ENCODE results near the gene APLF. TPM values are rescaled to one million over a fixed set of nuclear protein-coding genes. Genes with fewer than 3 reads are reported as not detected.
"Not testable (repeated sequence)": the region's sequence is repeated elsewhere in the genome, so short reads cannot be mapped to it uniquely, and the experiment has no call there.

Gene APLF
- total and polyA plus RNA-seq, 9 donors: 1.1 to 5.5 (median 1.4) TPM

- WGBS (ENCODE audit: insufficient coverage): 100% methylated on average over 3 of the region's 5 CpGs
Observed at GRCh38 chr2:68555425-68556206, 88.2 kb downstream of the APLF start.

GRCh38 chr2:68556381-68556780 is 89.0 kb downstream of the APLF start:
- Histone ChIP-seq H3K4me3 (ENCODE audit: low read length) (no peak overlapping the region), H3K4me1 (ENCODE audit: control insufficient read depth, insufficient read depth, low read length) (no peaks in the 10 kb centered on the region), H3K27ac (ENCODE audit: low read length) (no peak overlapping the region), H3K27me3 (ENCODE audit: control insufficient read depth, insufficient read depth, low read length) (no peaks in the 10 kb centered on the region), H3K36me3 (ENCODE audit: control insufficient read depth, insufficient read depth, low read length) (no peaks in the 10 kb centered on the region), H3K9me3 (replicated peaks; ENCODE audit: control insufficient read depth, low read depth, low read length) (no peaks in the 10 kb centered on the region)
- DNase-seq: no peak

More at GRCh38 chr2:68555425-68556206, 88.2 kb downstream of the APLF start:
- not testable (repeated sequence) for H3K4me1 ChIP-seq (ENCODE audit: control insufficient read depth, insufficient read depth, low read length); DNase-seq; H3K9me3 ChIP-seq (replicated peaks; ENCODE audit: control insufficient read depth, low read depth, low read length); H3K27ac ChIP-seq (ENCODE audit: low read length); H3K4me3 ChIP-seq (ENCODE audit: low read length); H3K27me3 ChIP-seq (ENCODE audit: control insufficient read depth, insufficient read depth, low read length); H3K36me3 ChIP-seq (ENCODE audit: control insufficient read depth, insufficient read depth, low read length)

DNA sequence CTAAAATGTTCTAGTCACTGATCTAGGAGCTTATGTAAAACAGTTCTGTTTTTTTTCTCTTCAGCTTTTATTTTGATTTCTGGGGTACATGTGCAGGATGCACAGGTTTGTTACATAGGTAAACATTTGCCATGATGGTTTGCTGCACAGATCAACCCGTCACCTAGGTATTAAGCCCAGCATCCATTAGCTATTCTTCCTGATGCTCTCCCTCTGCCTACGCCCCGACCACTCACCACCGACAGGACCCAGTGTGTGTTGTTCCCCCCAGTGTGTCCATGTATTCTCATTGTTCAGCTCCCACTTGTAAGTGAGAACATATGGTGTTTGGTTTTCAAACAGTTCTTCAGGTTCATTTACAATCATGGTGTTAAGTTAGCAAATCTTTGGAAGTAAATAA is 91.2 kb downstream of the APLF start:
- WGBS (ENCODE audit: insufficient coverage): no CpG with 5 or more reads among the region's 4 CpGs
- H3K27me3 ChIP-seq (ENCODE audit: control insufficient read depth, insufficient read depth, low read length): no peaks in the 10 kb centered on the region
- H3K9me3 ChIP-seq (replicated peaks; ENCODE audit: control insufficient read depth, low read depth, low read length): no peaks in the 10 kb centered on the region
- no peak for DNase-seq
- no peaks in the 10 kb centered on the region for H3K36me3 ChIP-seq (ENCODE audit: control insufficient read depth, insufficient read depth, low read length)
- H3K4me3 ChIP-seq (ENCODE audit: low read length): no peak overlapping the region
- no peaks in the 10 kb centered on the region for H3K4me1 ChIP-seq (ENCODE audit: control insufficient read depth, insufficient read depth, low read length)
- H3K27ac ChIP-seq (ENCODE audit: low read length): no peak overlapping the region

GRCh38 chr2:68559692-68560091 is 92.3 kb downstream of the APLF start:
- H3K36me3 ChIP-seq (ENCODE audit: control insufficient read depth, insufficient read depth, low read length): no peaks in the 10 kb centered on the region
- WGBS (ENCODE audit: insufficient coverage): 100% methylated on average over 2 of the region's 2 CpGs
- no peaks in the 10 kb centered on the region for H3K9me3 ChIP-seq (replicated peaks; ENCODE audit: control insufficient read depth, low read depth, low read length)
- no peak overlapping the region for H3K27ac ChIP-seq (ENCODE audit: low read length)
- no peak for DNase-seq
- no peak overlapping the region for H3K4me3 ChIP-seq (ENCODE audit: low read length)
- H3K4me1 ChIP-seq (ENCODE audit: control insufficient read depth, insufficient read depth, low read length): no peaks in the 10 kb centered on the region
- no peaks in the 10 kb centered on the region for H3K27me3 ChIP-seq (ENCODE audit: control insufficient read depth, insufficient read depth, low read length)

- H3K27ac ChIP-seq (ENCODE audit: low read length): no peak overlapping the region
- 100% methylated on average over 1 of the region's 2 CpGs for WGBS (ENCODE audit: insufficient coverage)
- H3K36me3 ChIP-seq (ENCODE audit: control insufficient read depth, insufficient read depth, low read length): no peaks in the 10 kb centered on the region
- no peaks in the 10 kb centered on the region for H3K4me1 ChIP-seq (ENCODE audit: control insufficient read depth, insufficient read depth, low read length)
- no peak overlapping the region for H3K4me3 ChIP-seq (ENCODE audit: low read length)
- no peaks in the 10 kb centered on the region for H3K9me3 ChIP-seq (replicated peaks; ENCODE audit: control insufficient read depth, low read depth, low read length)
- no peaks in the 10 kb centered on the region for H3K27me3 ChIP-seq (ENCODE audit: control insufficient read depth, insufficient read depth, low read length)
- DNase-seq: no peak
Observed at GRCh38 chr2:68560545-68560944, 93.2 kb downstream of the APLF start.

- Histone ChIP-seq H3K36me3 (ENCODE audit: control insufficient read depth, insufficient read depth, low read length) (no peaks in the 10 kb centered on the region), H3K27me3 (ENCODE audit: control insufficient read depth, insufficient read depth, low read length) (no peaks in the 10 kb centered on the region), H3K4me3 (ENCODE audit: low read length) (no peak overlapping the region), H3K9me3 (replicated peaks; ENCODE audit: control insufficient read depth, low read depth, low read length) (no peaks in the 10 kb centered on the region), H3K4me1 (ENCODE audit: control insufficient read depth, insufficient read depth, low read length) (no peaks in the 10 kb centered on the region), H3K27ac (ENCODE audit: low read length) (no peak overlapping the region)
- no peak for DNase-seq
- no CpG with 5 or more reads among the region's 3 CpGs for WGBS (ENCODE audit: insufficient coverage)
Observed at GRCh38 chr2:68561372-68561771, 94.0 kb downstream of the APLF start.

GRCh38 chr2:68562934-68563333 is 95.5 kb downstream of the APLF start:
- H3K27ac ChIP-seq (ENCODE audit: low read length): no peak overlapping the region
- H3K4me3 ChIP-seq (ENCODE audit: low read length): no peak overlapping the region
- no peak for DNase-seq
- WGBS (ENCODE audit: insufficient coverage): no CpG with 5 or more reads among the region's 2 CpGs
- no peaks in the 10 kb centered on the region for H3K4me1 ChIP-seq (ENCODE audit: control insufficient read depth, insufficient read depth, low read length)
- no peaks in the 10 kb centered on the region for H3K9me3 ChIP-seq (replicated peaks; ENCODE audit: control insufficient read depth, low read depth, low read length)
- no peaks in the 10 kb centered on the region for H3K36me3 ChIP-seq (ENCODE audit: control insufficient read depth, insufficient read depth, low read length)
- H3K27me3 ChIP-seq (ENCODE audit: control insufficient read depth, insufficient read depth, low read length): no peaks in the 10 kb centered on the region

DNA sequence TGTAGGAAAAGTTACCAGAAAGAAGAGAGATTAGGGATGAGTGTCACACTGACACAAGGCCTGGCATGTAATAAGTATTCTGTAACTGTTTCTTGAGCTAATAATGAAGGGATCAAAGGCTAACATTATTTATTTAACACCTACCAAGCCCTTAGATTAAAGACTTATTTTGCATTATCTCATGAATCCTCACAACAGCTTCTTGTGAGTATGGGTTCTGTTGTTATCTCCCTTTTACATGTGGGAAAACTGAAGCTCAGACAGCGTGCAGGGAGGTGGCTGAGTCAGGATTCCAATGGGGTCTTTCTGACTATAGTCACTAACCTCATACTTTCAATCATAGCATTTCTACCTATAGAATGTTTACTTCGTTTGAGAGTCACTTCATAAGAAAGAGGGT is 97.0 kb downstream of the APLF start:
- Histone ChIP-seq H3K27ac (ENCODE audit: low read length) (no peak overlapping the region), H3K4me1 (ENCODE audit: control insufficient read depth, insufficient read depth, low read length) (no peaks in the 10 kb centered on the region), H3K36me3 (ENCODE audit: control insufficient read depth, insufficient read depth, low read length) (no peaks in the 10 kb centered on the region), H3K9me3 (replicated peaks; ENCODE audit: control insufficient read depth, low read depth, low read length) (no peaks in the 10 kb centered on the region), H3K4me3 (ENCODE audit: low read length) (no peak overlapping the region), H3K27me3 (ENCODE audit: control insufficient read depth, insufficient read depth, low read length) (no peaks in the 10 kb centered on the region)
- WGBS (ENCODE audit: insufficient coverage): no CpG with 5 or more reads among the region's 2 CpGs
- no peak for DNase-seq

GRCh38 chr2:68565273-68565672 is 97.9 kb downstream of the APLF start:
- no peaks in the 10 kb centered on the region for H3K9me3 ChIP-seq (replicated peaks; ENCODE audit: control insufficient read depth, low read depth, low read length)

GRCh38 chr2:68565858-68566257 is 98.5 kb downstream of the APLF start:
- H3K27ac ChIP-seq (ENCODE audit: low read length): no peak overlapping the region
- H3K27me3 ChIP-seq (ENCODE audit: control insufficient read depth, insufficient read depth, low read length): no peaks in the 10 kb centered on the region
- no peaks in the 10 kb centered on the region for H3K9me3 ChIP-seq (replicated peaks; ENCODE audit: control insufficient read depth, low read depth, low read length)
- 82% methylated on average over 2 of the region's 4 CpGs for WGBS (ENCODE audit: insufficient coverage)
- no peak for DNase-seq
- no peaks in the 10 kb centered on the region for H3K36me3 ChIP-seq (ENCODE audit: control insufficient read depth, insufficient read depth, low read length)
- no peaks in the 10 kb centered on the region for H3K4me1 ChIP-seq (ENCODE audit: control insufficient read depth, insufficient read depth, low read length)
- H3K4me3 ChIP-seq (ENCODE audit: low read length): no peak overlapping the region

More at GRCh38 chr2:68565273-68565672, 97.9 kb downstream of the APLF start:
- Histone ChIP-seq H3K36me3 (ENCODE audit: control insufficient read depth, insufficient read depth, low read length) (no peaks in the 10 kb centered on the region), H3K27me3 (ENCODE audit: control insufficient read depth, insufficient read depth, low read length) (no peaks in the 10 kb centered on the region), H3K4me1 (ENCODE audit: control insufficient read depth, insufficient read depth, low read length) (no peaks in the 10 kb centered on the region), H3K4me3 (ENCODE audit: low read length) (no peak overlapping the region), H3K27ac (ENCODE audit: low read length) (no peak overlapping the region)
- no peak for DNase-seq

- Histone ChIP-seq H3K27ac (ENCODE audit: low read length) (no peak overlapping the region), H3K9me3 (replicated peaks; ENCODE audit: control insufficient read depth, low read depth, low read length) (no peaks in the 10 kb centered on the region), H3K4me3 (ENCODE audit: low read length) (no peak overlapping the region), H3K36me3 (ENCODE audit: control insufficient read depth, insufficient read depth, low read length) (no peaks in the 10 kb centered on the region), H3K4me1 (ENCODE audit: control insufficient read depth, insufficient read depth, low read length) (no peaks in the 10 kb centered on the region), H3K27me3 (ENCODE audit: control insufficient read depth, insufficient read depth, low read length) (no peaks in the 10 kb centered on the region)
- no CpG with 5 or more reads among the region's 3 CpGs for WGBS (ENCODE audit: insufficient coverage)
- no peak for DNase-seq
Observed at GRCh38 chr2:68566362-68566761, 99.0 kb downstream of the APLF start.

Data from muscle of leg (tissue), 11 donors.